ENCODE data around the gene SIN3A.

DNA sequence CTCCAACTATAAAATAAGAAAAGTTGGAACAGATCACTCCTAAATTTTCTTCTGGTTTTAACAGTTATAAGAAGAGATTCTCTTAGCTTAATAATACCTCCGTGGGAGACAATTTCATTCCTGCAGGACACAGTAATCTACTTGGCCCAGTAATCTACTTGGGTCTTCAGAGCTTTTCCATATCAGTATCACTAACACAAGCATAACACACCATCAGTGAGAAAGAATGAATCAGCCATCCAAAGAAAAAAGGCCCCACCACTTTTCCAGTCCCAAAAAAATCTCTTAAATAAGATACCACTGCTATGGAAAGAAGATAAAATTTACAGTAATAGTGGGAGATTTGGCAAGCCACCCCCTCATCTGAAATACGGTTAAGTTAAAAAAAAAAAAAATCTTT, 20.2 kb downstream of the SIN3A start:
- TF ChIP-seq POLR2A (IDR thresholded peaks at IDR 0.05) (no peak), POLR2AphosphoS5 (IDR thresholded peaks at IDR 0.05) (no peak)
- TF ChIP-seq, protein P1, sequence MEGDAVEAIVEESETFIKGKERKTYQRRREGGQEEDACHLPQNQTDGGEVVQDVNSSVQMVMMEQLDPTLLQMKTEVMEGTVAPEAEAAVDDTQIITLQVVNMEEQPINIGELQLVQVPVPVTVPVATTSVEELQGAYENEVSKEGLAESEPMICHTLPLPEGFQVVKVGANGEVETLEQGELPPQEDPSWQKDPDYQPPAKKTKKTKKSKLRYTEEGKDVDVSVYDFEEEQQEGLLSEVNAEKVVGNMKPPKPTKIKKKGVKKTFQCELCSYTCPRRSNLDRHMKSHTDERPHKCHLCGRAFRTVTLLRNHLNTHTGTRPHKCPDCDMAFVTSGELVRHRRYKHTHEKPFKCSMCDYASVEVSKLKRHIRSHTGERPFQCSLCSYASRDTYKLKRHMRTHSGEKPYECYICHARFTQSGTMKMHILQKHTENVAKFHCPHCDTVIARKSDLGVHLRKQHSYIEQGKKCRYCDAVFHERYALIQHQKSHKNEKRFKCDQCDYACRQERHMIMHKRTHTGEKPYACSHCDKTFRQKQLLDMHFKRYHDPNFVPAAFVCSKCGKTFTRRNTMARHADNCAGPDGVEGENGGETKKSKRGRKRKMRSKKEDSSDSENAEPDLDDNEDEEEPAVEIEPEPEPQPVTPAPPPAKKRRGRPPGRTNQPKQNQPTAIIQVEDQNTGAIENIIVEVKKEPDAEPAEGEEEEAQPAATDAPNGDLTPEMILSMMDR (IDR thresholded peaks at IDR 0.05): no peak

All from stomach (tissue), 4 donors.